Heart left ventricle (tissue), 13 donors: Measurements from ENCODE around the gene MYH15.

Source experiments
- POLR2A ChIP-seq, 2 donors: fragments of 450-650 bp; IDR thresholded peaks; one replicate each; pipeline ENCODE4 v1.6.1; 2017; ENCODE audit warnings: antibody characterized with exemption in 2 of 2, mild to moderate bottlenecking in 2 of 2, moderate library complexity in 2 of 2
- TF ChIP-seq, protein P1 (sequence below), 12 donors: fragments of 200-600 bp; sonication (generic) in 4 of 12; IDR thresholded peaks; one replicate each; pipeline versions ENCODE4 v1.5.0 to v1.8.0; 2018 to 2022; ENCODE audit warnings: antibody characterized with exemption in 12 of 12, mild to moderate bottlenecking in 5 of 12
- donor health status: ischemic (EF 13 %, LVEDD 7.1; RV severe dilation, severe dysfunction).
- donor health status: DM: no; HTN: yes; CAD: no.
- donor health status: DM: no; HTN: no; CAD: no.
- donor health status: ischemic (EF 25% LVEDD 6.9; RV normal size, moderate dysfunction).
- donor health status: ischemic (EF 25% LVEDD 5.7; RV mildly dilated, moderate dysfunction).
- donor health status: ischemic (EF 35%, LVEDD 5.7; RV mildly dilated, moderate dysfunction).
- donor health status: nonischemic (EF 11% LVEDD 7.7; RV severe dilation, severe dysfunction).
- donor health status: DM: yes; HTN: yes; CAD: no.
- donor health status: PGD.
- donor health status: ischemic (EF 29% LVEDD 5.4; RV normal size, mild dysfunction).
- donor health status: nonischemic (EF 23%, LVEDD 6.1; RV moderate dilation, normal function).

DNA sequence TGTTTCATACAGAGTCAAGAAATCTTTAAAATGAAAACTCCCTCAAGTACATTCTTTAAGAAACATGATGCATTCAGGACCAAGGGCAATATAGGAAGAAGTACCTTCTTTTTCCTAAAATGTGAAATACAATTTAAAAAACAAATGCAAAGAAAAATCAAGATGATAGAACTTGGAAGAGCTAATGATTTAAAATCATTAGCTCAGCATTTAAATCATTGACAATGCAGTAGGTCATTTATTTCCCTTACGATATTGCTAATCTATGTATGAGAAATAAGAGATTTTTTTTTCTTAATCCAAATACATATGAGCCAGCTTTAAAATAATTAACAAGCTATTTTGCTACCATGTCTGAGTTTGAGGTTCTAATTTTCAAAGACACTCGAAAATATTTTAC is 108.6 kb downstream of the MYH15 start:
- TF ChIP-seq POLR2A (IDR thresholded peaks at IDR 0.05): no peak
- TF ChIP-seq, protein P1, sequence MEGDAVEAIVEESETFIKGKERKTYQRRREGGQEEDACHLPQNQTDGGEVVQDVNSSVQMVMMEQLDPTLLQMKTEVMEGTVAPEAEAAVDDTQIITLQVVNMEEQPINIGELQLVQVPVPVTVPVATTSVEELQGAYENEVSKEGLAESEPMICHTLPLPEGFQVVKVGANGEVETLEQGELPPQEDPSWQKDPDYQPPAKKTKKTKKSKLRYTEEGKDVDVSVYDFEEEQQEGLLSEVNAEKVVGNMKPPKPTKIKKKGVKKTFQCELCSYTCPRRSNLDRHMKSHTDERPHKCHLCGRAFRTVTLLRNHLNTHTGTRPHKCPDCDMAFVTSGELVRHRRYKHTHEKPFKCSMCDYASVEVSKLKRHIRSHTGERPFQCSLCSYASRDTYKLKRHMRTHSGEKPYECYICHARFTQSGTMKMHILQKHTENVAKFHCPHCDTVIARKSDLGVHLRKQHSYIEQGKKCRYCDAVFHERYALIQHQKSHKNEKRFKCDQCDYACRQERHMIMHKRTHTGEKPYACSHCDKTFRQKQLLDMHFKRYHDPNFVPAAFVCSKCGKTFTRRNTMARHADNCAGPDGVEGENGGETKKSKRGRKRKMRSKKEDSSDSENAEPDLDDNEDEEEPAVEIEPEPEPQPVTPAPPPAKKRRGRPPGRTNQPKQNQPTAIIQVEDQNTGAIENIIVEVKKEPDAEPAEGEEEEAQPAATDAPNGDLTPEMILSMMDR (IDR thresholded peaks at IDR 0.05): no peak
